Small intestine (tissue), 7 donors: Measurements from ENCODE around the gene BBOX1. TPM values are rescaled to one million over a fixed set of nuclear protein-coding genes. Genes with fewer than 3 reads are reported as not detected.

Experiments used
- DNase-seq, 2 donors: peaks; one replicate each; pipeline versions ENCODE4 v3.0.0 to v3.0.0-alpha.2; 2013
- FAIRE-seq: peaks from 2 replicates; lab custom pipeline; 2012; peaks lifted over from hg19 to GRCh38; lab: Jason Lieb, UNC
- H3K27ac ChIP-seq, 3 donors: one replicate each; pipeline ENCODE4 v1.5.1; 2013; ENCODE audit warnings: low read length in 2 of 3, mild to moderate bottlenecking in 2 of 3, control low read depth in 1 of 3, inconsistent platforms in 1 of 3, low read depth in 1 of 3, moderate library complexity in 1 of 3
- H3K27me3 ChIP-seq, 3 donors: one replicate each; pipeline ENCODE4 v1.6.1; 2013; ENCODE audit warnings: low read length in 3 of 3, inconsistent platforms in 1 of 3; ENCODE audit not compliant: control insufficient read depth in 3 of 3, insufficient read depth in 3 of 3
- H3K36me3 ChIP-seq, 3 donors: one replicate each; pipeline ENCODE4 v1.6.1; 2013; ENCODE audit warnings: low read length in 3 of 3, inconsistent platforms in 1 of 3, low read depth in 1 of 3, mild to moderate bottlenecking in 1 of 3, moderate library complexity in 1 of 3; ENCODE audit not compliant: control insufficient read depth in 3 of 3, insufficient read depth in 2 of 3
- H3K4me1 ChIP-seq, 3 donors: one replicate each; pipeline ENCODE4 v1.6.1; 2013; ENCODE audit warnings: low read length in 2 of 3, inconsistent platforms in 1 of 3, low read depth in 1 of 3, mild to moderate bottlenecking in 1 of 3, moderate library complexity in 1 of 3; ENCODE audit not compliant: control insufficient read depth in 3 of 3, insufficient read depth in 2 of 3
- H3K4me3 ChIP-seq, 3 donors: one replicate each; pipeline ENCODE4 v1.5.1; 2013; ENCODE audit warnings: low read length in 3 of 3, control low read depth in 1 of 3, inconsistent platforms in 1 of 3, low read depth in 1 of 3, mild to moderate bottlenecking in 1 of 3, moderate library complexity in 1 of 3
- H3K9me3 ChIP-seq, 2 donors: one replicate each; pipeline ENCODE4 v1.6.1; 2013; ENCODE audit warnings: low read depth in 1 of 2, low read length in 1 of 2; ENCODE audit not compliant: control insufficient read depth in 2 of 2, insufficient read depth in 1 of 2
- WGBS, 3 donors: extraction: QIAGEN DNeasy Blood & Tissue Kit; methylation state at CpG; one replicate each; pipeline ENCODE4 v1.1.7; 2013; 5-methylcytosine and 5-hydroxymethylcytosine counted together
- polyA plus RNA-seq, 4 donors: library from polyadenylated mRNA; stranded (reverse) in 3 of 4; unstranded in 1 of 4; fragments of 200-250 nt in 3 of 4; fragments of 120-200 nt in 1 of 4; gene quantifications; one replicate each; pipeline versions ENCODE4 v1.2.1 to v1.2.3, GENCODE V29; 2013
- donor health status: healthy with polysubstance abuse.
- donor health status: control.
- donor health status: control.
- donor health status: Bipolar disorder and iron deficiency.
- donor health status: healthy.

The BBOX1 gene
- polyA plus RNA-seq, 4 donors: 2.1 TPM; not detected in 3

DNA sequence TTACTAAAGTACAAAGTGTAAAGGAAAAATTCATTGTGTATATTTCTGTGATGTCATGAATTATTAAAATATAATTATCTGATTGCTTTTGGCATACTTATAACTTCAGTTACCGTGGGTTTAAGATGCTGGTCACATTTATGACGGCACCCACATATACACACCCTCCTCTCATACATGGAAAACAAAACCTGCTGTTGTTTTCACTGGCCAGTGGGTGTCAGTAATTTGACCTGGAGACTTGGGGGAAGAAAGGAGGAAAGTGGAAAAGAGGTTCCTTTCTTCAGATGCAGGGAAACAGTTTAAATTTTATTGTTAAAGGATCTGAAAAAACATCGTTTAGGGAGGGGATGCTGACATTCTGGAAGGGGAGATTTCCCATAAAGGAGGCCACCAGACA lies 742 bp upstream of the BBOX1 start:
- Histone ChIP-seq H3K27ac (no peak overlapping the region), H3K4me1 (no peaks in the 10 kb centered on the region), H3K27me3 (no peaks in the 10 kb centered on the region), H3K36me3 (no peaks in the 10 kb centered on the region), H3K4me3 (no peak overlapping the region), H3K9me3 (no peaks in the 10 kb centered on the region)
- FAIRE-seq: no peak
- 25 to 58% (median 38%) methylated on average over 3 of the region's 3 CpGs for WGBS, 3 donors
- no peak for DNase-seq

DNA sequence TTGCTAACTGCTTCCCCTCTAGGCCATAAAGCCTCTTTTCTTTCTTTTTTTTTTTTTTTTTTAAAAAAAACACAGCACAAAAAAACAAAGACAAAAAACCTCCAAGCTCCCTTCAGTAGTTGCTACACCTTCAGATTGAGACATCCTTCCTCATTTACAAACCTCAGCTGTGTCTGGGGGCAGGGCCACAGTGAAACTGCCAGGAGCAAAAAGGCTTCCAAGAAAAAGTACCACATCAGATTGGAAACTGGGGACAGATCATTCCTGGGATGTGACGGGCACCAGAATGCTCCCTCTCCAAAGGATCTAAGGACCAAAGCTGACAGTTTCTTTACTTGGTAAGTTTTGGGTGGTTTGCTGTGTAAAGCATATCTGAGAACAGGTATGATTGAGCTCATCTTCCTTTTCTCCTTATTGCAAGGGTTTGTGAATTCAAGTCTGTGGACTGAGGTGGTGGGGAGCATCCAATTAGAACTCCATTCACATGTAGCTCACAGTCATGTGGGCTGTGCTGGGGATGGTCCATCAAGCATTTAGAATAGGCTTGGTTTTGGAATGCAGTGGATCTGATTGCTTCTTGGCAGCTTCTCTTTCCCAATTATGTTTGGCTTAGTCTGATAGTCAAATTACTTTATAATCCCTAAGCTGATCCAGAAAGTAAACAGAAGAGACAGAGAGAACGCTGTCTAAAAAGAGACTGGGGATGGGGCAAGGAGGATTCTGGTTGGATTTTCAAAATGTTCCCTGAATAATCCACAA lies 705 bp downstream of the BBOX1 start:
- DNase-seq: no peak
- H3K27ac ChIP-seq: no peak overlapping the region
- no peak for FAIRE-seq

DNA sequence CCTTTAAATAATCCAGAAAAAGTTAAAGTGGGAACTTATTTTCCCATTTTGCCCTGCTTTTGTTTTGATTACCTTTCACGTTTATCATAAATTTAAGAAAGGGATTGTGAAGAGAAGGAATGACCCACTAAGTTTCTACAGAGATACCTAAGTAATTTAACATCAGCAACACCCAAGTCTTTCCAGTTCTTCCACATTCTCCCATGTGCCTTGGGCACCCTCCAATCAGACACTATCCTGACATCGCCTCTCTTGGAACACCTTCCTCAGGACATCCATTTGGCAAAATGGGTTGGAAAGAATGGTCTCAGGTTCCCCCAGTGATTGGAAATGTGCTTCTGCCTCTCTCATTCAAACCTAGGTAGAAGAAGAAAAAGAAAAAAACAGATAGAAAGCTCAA lies 6.3 kb downstream of the BBOX1 start:
- FAIRE-seq (no peak), DNase-seq (no peak)
- no peaks in the 10 kb centered on the region for H3K36me3 ChIP-seq
- 49 to 92% (median 57%) methylated on average over 2 of the region's 2 CpGs for WGBS, 3 donors
- no peak overlapping the region for H3K4me3 ChIP-seq
- H3K27ac ChIP-seq: no peak overlapping the region
- H3K27me3 ChIP-seq: no peaks in the 10 kb centered on the region
- peaks cover 0 to 4% of the 10 kb centered on the region in 2 donors for H3K9me3 ChIP-seq
- H3K4me1 ChIP-seq: no peaks in the 10 kb centered on the region

More for the DNA sequence above, 705 bp downstream of the BBOX1 start:
- 38 to 60% (median 43%) methylated on average over 2 of the region's 2 CpGs for WGBS, 3 donors
- Histone ChIP-seq H3K9me3 (no peaks in the 10 kb centered on the region), H3K27me3 (no peaks in the 10 kb centered on the region), H3K4me1 (no peaks in the 10 kb centered on the region), H3K36me3 (no peaks in the 10 kb centered on the region), H3K4me3 (no peak overlapping the region)

DNA sequence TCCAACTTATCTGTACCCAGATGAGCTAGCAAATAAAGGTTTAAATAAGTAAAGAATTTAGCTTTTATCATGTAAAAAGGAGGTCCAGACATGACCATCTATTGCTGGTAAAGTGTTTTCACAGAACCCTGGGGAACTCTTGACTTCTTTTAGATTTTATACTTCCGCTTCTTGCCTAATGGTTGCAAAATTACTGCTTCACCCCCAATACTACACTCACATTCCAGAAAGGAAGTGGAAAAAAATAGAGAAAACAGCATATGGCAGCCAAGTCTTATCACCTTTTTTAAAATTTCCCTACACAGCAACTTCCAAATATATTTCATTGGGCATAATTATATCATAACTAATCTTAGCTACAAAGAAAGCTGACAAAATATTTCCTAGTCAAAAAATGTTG lies 12.1 kb downstream of the BBOX1 start:
- Histone ChIP-seq H3K27me3 (no peaks in the 10 kb centered on the region), H3K36me3 (no peaks in the 10 kb centered on the region), H3K9me3 (peaks cover 0 to 4% of the 10 kb centered on the region in 2 donors), H3K27ac (no peak overlapping the region), H3K4me1 (peaks cover 0 to 3% (median 2%) of the 10 kb centered on the region in 3 donors), H3K4me3 (no peak overlapping the region)
- FAIRE-seq: no peak
- 89 to 94% (median 91%) methylated on average over 1 of the region's 1 CpG for WGBS, 3 donors
- DNase-seq: no peak

DNA sequence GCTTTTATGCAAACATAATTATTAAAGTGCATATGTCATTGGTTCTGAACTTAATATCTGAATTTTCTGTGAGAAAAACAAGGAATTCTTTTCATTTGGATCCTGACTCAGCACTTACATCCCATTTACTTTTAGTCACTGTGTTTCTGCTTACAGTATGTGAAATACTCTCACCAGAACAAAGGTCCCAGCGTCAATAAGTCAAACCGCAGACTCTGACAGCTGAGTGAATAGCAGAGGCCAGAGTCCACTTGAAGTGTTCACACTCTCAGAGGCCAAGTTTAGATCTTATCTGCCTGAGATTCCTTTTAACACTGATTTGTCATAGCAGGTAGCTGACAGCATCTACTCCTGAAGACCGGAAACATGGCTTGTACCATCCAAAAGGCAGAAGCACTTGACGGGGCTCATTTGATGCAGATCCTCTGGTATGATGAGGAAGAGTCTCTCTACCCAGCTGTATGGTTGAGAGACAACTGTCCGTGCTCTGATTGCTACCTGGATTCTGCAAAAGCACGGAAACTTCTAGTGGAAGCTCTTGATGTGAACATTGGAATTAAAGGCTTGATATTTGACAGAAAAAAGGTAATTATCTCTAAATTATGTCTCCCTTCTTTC lies 14.6 kb downstream of the BBOX1 start:
- DNase-seq (peak; percentile 89), FAIRE-seq (no peak)
- 17 to 48% (median 31%) methylated on average over 6 of the region's 6 CpGs for WGBS, 3 donors
- no peaks in the 10 kb centered on the region for H3K9me3 ChIP-seq
- peak overlapping the region in 1 of 3 donors; percentile 40 for H3K27ac ChIP-seq
- H3K4me1 ChIP-seq: peaks cover 0 to 3% (median 2%) of the 10 kb centered on the region in 3 donors
- H3K4me3 ChIP-seq: no peak overlapping the region
- no peaks in the 10 kb centered on the region for H3K36me3 ChIP-seq
- no peaks in the 10 kb centered on the region for H3K27me3 ChIP-seq

DNA sequence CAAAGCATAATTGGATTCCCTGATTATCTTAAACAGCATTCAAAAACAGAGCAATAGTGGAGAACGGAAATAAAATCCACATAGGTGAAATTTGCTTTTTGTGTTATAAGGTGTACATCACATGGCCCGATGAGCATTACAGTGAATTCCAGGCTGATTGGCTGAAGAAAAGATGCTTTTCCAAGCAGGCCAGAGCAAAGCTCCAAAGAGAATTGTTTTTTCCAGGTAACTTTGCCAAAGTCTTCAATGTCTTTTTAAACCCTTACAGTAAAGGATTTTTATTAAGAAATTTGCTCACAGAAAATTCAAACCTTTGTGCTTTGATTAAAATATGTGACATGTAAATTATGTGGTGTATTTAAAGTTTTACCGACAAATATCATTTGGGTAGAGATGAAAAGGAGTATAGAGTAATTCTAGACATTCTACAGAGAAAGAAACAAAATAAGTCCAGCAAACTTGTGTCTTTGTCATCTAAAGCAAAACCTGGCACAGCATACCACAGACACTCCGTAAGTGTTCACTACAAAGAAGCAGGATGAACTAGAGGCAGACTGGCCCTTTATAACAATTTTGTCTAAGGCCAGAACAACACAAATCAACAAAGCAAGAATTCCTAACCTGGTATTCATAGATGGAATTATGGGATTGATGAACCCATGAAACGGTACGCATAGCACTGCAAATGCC lies 16.6 kb downstream of the BBOX1 start:
- WGBS, 3 donors: 87 to 92% (median 87%) methylated on average over 6 of the region's 6 CpGs
- no peak overlapping the region for H3K27ac ChIP-seq
- no peak overlapping the region for H3K4me3 ChIP-seq
- DNase-seq: no peak
- peaks cover 0 to 3% (median 2%) of the 10 kb centered on the region in 3 donors for H3K4me1 ChIP-seq
- no peaks in the 10 kb centered on the region for H3K9me3 ChIP-seq
- no peaks in the 10 kb centered on the region for H3K27me3 ChIP-seq
- no peaks in the 10 kb centered on the region for H3K36me3 ChIP-seq
- no peak for FAIRE-seq

DNA sequence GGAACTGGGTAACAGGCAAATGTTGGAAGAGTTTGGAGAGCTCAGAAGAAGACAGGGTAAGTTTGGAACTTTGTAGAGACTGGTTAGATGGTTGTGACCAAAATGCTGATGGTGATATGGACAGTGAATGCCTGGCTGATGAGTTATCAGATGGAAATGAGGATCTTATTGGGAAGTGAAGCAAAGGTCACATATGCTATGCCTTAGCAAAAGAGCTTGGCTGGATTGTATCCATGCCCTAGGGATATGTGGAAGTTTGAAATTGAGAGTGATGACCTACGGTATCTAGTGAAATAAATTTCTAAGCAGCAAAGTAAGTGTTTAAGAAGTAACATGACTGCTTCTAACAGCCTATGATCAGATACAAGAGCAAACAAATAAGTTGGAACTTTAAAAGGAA lies 17.8 kb downstream of the BBOX1 start:
- 47 to 83% (median 82%) methylated on average over 1 of the region's 1 CpG for WGBS, 3 donors
- Histone ChIP-seq H3K27me3 (no peaks in the 10 kb centered on the region), H3K4me1 (peaks cover 0 to 3% (median 2%) of the 10 kb centered on the region in 3 donors), H3K36me3 (no peaks in the 10 kb centered on the region), H3K9me3 (no peaks in the 10 kb centered on the region), H3K27ac (no peak overlapping the region), H3K4me3 (no peak overlapping the region)
- DNase-seq (no peak), FAIRE-seq (no peak)

DNA sequence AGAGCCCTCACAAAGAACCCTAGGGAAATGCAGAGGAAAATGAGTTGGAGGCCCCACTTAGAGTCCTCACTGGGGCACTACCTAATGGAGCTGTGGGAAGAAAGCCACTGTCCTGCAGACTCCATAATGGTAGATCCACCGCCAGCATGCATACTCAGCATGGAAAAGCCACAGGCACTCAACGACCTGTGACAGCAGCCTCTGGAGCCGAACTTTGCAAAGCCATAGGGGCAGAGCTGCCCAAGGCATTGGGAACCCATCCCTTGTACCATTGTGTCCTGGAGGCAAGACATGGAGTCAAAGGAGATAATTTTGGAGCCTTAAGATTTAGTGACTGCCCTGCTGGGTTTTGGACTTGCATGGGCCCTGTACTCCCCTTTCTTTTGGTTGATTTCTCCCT lies 18.8 kb downstream of the BBOX1 start:
- Histone ChIP-seq H3K36me3 (no peaks in the 10 kb centered on the region), H3K27me3 (no peaks in the 10 kb centered on the region), H3K4me3 (no peak overlapping the region), H3K9me3 (no peaks in the 10 kb centered on the region), H3K4me1 (peaks cover 0 to 3% (median 2%) of the 10 kb centered on the region in 3 donors), H3K27ac (no peak overlapping the region)
- no peak for FAIRE-seq
- no peak for DNase-seq
- 58 to 69% (median 64%) methylated on average over 3 of the region's 3 CpGs for WGBS, 3 donors
